Measurements from ENCODE around the gene TAF4.
"Not testable (repeated sequence)": the region's sequence is repeated elsewhere in the genome, so short reads cannot be mapped to it uniquely, and the experiment has no call there.

The TAF4 gene

GRCh38 chr20:62096421-62097380 lies 31.0 kb upstream of the TAF4 start:
- no peak for DNase-seq (ENCODE audit: low read depth, low spot score)
- no peak for TF ChIP-seq CTCF (IDR thresholded peaks at IDR 0.05; ENCODE audit: insufficient read depth, low read length, missing control alignments)
- no peak overlapping the region for H3K4me3 ChIP-seq (ENCODE audit: low read depth, low read length)
- CTCF ChIA-PET = no interaction called here
- POLR2A ChIA-PET = no interaction called here

GRCh38 chr20:62089393-62089792 lies 23.7 kb upstream of the TAF4 start:
- ChIA-PET POLR2A (no interaction called here), CTCF (interaction anchor here (1.0 kb wide), 1 partner anchor 78 kb away, joined by 4 read pairs; no protein-coding TSS in a partner anchor)
- no peak for DNase-seq (ENCODE audit: low read depth, low spot score)
- no peak overlapping the region for H3K4me3 ChIP-seq (ENCODE audit: low read depth, low read length)
- no peak for TF ChIP-seq CTCF (IDR thresholded peaks at IDR 0.05; ENCODE audit: insufficient read depth, low read length, missing control alignments)

GRCh38 chr20:62088258-62089127 lies 22.8 kb upstream of the TAF4 start:
- H3K4me3 ChIP-seq (ENCODE audit: low read depth, low read length) = no peak overlapping the region
- TF ChIP-seq CTCF (IDR thresholded peaks at IDR 0.05; ENCODE audit: insufficient read depth, low read length, missing control alignments) = no peak
- CTCF ChIA-PET = no interaction called here
- no peak for DNase-seq (ENCODE audit: low read depth, low spot score)
- POLR2A ChIA-PET = interaction anchor here (0.9 kb wide), 1 partner anchor 33 kb away, joined by 3 read pairs; no protein-coding TSS in a partner anchor

- POLR2A ChIA-PET = no interaction called here
These were observed 22.0 kb upstream of the TAF4 start for GRCh38 chr20:62087632-62088031.

GRCh38 chr20:62087227-62087626 lies 21.5 kb upstream of the TAF4 start:
- H3K4me3 ChIP-seq (ENCODE audit: low read depth, low read length) = no peak overlapping the region
- CTCF ChIA-PET = no interaction called here
- no peak for DNase-seq (ENCODE audit: low read depth, low spot score)
- no peak for TF ChIP-seq CTCF (IDR thresholded peaks at IDR 0.05; ENCODE audit: insufficient read depth, low read length, missing control alignments)
- POLR2A ChIA-PET = no interaction called here

More at GRCh38 chr20:62087632-62088031, 22.0 kb upstream of the TAF4 start:
- CTCF ChIA-PET = no interaction called here
- DNase-seq (ENCODE audit: low read depth, low spot score) = no peak
- no peak for TF ChIP-seq CTCF (IDR thresholded peaks at IDR 0.05; ENCODE audit: insufficient read depth, low read length, missing control alignments)
- H3K4me3 ChIP-seq (ENCODE audit: low read depth, low read length) = no peak overlapping the region

- no peak overlapping the region for H3K4me3 ChIP-seq (ENCODE audit: low read depth, low read length)
- ChIA-PET POLR2A (no interaction called here), CTCF (no interaction called here)
These were observed 19.5 kb upstream of the TAF4 start for GRCh38 chr20:62085206-62085605.

GRCh38 chr20:62084224-62084623 lies 18.5 kb upstream of the TAF4 start:
- DNase-seq (ENCODE audit: low read depth, low spot score); H3K4me3 ChIP-seq (ENCODE audit: low read depth, low read length); CTCF ChIA-PET; POLR2A ChIA-PET: not testable (repeated sequence)

More at GRCh38 chr20:62085206-62085605, 19.5 kb upstream of the TAF4 start:
- no peak for DNase-seq (ENCODE audit: low read depth, low spot score)
- no peak for TF ChIP-seq CTCF (IDR thresholded peaks at IDR 0.05; ENCODE audit: insufficient read depth, low read length, missing control alignments)
